ENCODE measurements around the gene OSCAR. TPM values are rescaled to one million over a fixed set of nuclear protein-coding genes. Genes with fewer than 3 reads are reported as not detected.

The OSCAR gene
- total and polyA plus RNA-seq, 2 of the 13 experiments (the other 11 are each of a cell fraction or from before 2014, with no cell fraction given) = 1.9 TPM; not detected in 1

DNA sequence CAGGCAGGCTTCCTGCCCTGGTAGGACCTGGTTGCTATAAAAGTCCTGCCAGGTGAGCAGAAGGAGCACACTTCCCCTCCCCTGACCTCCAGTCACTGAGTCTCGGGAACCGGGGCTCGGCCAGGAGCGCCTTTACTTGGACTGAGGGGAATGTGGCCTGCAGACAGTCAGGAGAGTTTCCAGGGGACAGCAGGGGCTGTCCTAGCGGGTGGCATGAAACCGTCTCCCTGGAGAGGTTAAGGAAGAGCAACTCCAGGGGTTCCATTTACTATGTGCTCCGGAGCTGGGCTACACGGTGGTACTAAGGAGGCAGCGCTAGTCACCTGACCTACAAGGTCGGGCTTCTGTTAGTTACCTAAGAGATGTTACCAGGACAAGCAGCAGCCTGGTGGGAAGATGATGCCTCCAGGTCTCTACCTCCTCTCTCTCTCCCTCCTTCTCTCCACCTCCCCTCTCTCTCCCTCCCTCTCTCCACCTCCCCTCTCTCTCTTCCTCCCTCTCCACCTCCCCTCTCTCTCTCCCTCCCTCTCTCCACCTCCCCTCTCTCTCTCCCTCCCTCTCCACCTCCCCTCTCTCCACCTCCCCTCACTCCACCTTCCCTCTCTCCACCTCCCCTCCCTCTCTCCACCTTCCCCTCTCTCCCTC lies 32.8 kb upstream of the OSCAR start (continued):
- TF ChIP-seq, protein P1, sequence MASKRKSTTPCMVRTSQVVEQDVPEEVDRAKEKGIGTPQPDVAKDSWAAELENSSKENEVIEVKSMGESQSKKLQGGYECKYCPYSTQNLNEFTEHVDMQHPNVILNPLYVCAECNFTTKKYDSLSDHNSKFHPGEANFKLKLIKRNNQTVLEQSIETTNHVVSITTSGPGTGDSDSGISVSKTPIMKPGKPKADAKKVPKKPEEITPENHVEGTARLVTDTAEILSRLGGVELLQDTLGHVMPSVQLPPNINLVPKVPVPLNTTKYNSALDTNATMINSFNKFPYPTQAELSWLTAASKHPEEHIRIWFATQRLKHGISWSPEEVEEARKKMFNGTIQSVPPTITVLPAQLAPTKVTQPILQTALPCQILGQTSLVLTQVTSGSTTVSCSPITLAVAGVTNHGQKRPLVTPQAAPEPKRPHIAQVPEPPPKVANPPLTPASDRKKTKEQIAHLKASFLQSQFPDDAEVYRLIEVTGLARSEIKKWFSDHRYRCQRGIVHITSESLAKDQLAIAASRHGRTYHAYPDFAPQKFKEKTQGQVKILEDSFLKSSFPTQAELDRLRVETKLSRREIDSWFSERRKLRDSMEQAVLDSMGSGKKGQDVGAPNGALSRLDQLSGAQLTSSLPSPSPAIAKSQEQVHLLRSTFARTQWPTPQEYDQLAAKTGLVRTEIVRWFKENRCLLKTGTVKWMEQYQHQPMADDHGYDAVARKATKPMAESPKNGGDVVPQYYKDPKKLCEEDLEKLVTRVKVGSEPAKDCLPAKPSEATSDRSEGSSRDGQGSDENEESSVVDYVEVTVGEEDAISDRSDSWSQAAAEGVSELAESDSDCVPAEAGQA (IDR thresholded peaks at IDR 0.05; ENCODE audit: low read depth) = no peak
- TF ChIP-seq, protein P1 (CRISPR knock-in tag; IDR thresholded peaks at IDR 0.05; ENCODE audit: borderline replicate concordance) = no peak
- peak; percentile 44; the same call in 1 of the 2 replicates for TF ChIP-seq HCFC1 (IDR thresholded peaks at IDR 0.05; ENCODE audit: low read depth, low read length)
- no peak for TF ChIP-seq ZNF34 (CRISPR knock-in tag; IDR thresholded peaks at IDR 0.05; ENCODE audit: borderline replicate concordance)
- TF ChIP-seq STAG1 (CRISPR knock-in tag; IDR thresholded peaks at IDR 0.05) = no peak
- peak; percentile 84; the same call in 1 of the 2 replicates for TF ChIP-seq FIP1L1 (IDR thresholded peaks at IDR 0.05; ENCODE audit: borderline replicate concordance, insufficient read depth, low read depth, low read length)
- TF ChIP-seq HNRNPK (IDR thresholded peaks at IDR 0.05; ENCODE audit: low read depth, low read length, poor library complexity, severe bottlenecking) = peak; percentile 100
- peak; percentile 100 for TF ChIP-seq PCBP2 (optimal IDR thresholded peaks at IDR 0.05; ENCODE audit: low read depth, low read length, poor library complexity, severe bottlenecking)
- TF ChIP-seq SRSF1 (optimal IDR thresholded peaks at IDR 0.05; ENCODE audit: low read depth, low read length) = peak; percentile 75
- TF ChIP-seq ZNF562 (CRISPR knock-in tag; IDR thresholded peaks at IDR 0.05; ENCODE audit: borderline replicate concordance) = no peak
- peak; percentile 74; the same call in 1 of the 2 replicates for TF ChIP-seq CHD4 (IDR thresholded peaks at IDR 0.05; ENCODE audit: borderline replicate concordance, low read length)
- peak; percentile 95 for TF ChIP-seq RBM39 (IDR thresholded peaks at IDR 0.05; ENCODE audit: low read depth, low read length, poor library complexity, severe bottlenecking)
- TF ChIP-seq POLR2G (IDR thresholded peaks at IDR 0.05; ENCODE audit: low read depth, low read length) = peak; percentile 67
- TF ChIP-seq, protein P2, sequence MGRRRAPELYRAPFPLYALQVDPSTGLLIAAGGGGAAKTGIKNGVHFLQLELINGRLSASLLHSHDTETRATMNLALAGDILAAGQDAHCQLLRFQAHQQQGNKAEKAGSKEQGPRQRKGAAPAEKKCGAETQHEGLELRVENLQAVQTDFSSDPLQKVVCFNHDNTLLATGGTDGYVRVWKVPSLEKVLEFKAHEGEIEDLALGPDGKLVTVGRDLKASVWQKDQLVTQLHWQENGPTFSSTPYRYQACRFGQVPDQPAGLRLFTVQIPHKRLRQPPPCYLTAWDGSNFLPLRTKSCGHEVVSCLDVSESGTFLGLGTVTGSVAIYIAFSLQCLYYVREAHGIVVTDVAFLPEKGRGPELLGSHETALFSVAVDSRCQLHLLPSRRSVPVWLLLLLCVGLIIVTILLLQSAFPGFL (CRISPR knock-in tag; IDR thresholded peaks at IDR 0.05) = no peak
- no peak for TF ChIP-seq THAP11 (CRISPR knock-in tag; IDR thresholded peaks at IDR 0.05)
- no peak for TF ChIP-seq ZNF484 (CRISPR knock-in tag; IDR thresholded peaks at IDR 0.05; ENCODE audit: borderline replicate concordance, low read depth)
- TF ChIP-seq ZNF496 (CRISPR knock-in tag; IDR thresholded peaks at IDR 0.05; ENCODE audit: insufficient replicate concordance) = no peak
- no peak for TF ChIP-seq ZBTB1 (CRISPR knock-in tag; IDR thresholded peaks at IDR 0.05; ENCODE audit: borderline replicate concordance)
- TF ChIP-seq POLR2A (IDR thresholded peaks at IDR 0.05; ENCODE audit: insufficient read depth in 1 of 2, low read depth in 2 of 2, low read length in 2 of 2) = 0 out of 4 replicates have a peak, but pooled peaks of 1 of the 2 experiments have one; percentile 9
- 0 out of 2 replicates have a peak, but pooled peaks have one; percentile 38 for TF ChIP-seq ZSCAN25 (CRISPR knock-in tag; IDR thresholded peaks at IDR 0.05)
- no peak for TF ChIP-seq SIX4 (CRISPR knock-in tag; IDR thresholded peaks at IDR 0.05)
- peak; percentile 89; the same call in 1 of the 2 replicates for TF ChIP-seq POLR2AphosphoS2 (IDR thresholded peaks at IDR 0.05; ENCODE audit: low read depth, low read length)
- TF ChIP-seq SP140L (CRISPR knock-in tag; IDR thresholded peaks at IDR 0.05; ENCODE audit: borderline replicate concordance) = no peak
- peak; percentile 73; the same call in 1 of the 2 replicates for TF ChIP-seq GTF2F1 (IDR thresholded peaks at IDR 0.05; ENCODE audit: low read length)
